Naive thymus-derived CD8-positive, alpha-beta T cell (primary cell): Measurements from ENCODE around the gene BAAT. TPM values are rescaled to one million over a fixed set of nuclear protein-coding genes. Genes with fewer than 3 reads are reported as not detected.

ENCODE experiments used
- ATAC-seq, 2 donors: fragments of 150-1000 bp; cut with Tn5 transposase in 1 of 2; sonication (Bioruptor Pico), chemical (Tn5 transposase) in 1 of 2; 1 replicate in 1 of 2; 2 replicates in 1 of 2; pipeline ENCODE4 v1.10.0; 2021; ENCODE audit warnings: mild to moderate bottlenecking in 2 of 2, moderate library complexity in 2 of 2
- POLR2A ChIA-PET: fragments of 350-600 bp; sonication (Branson Sonifier 250); formaldehyde crosslinking; loops from one replicate; lab custom pipeline; 2021; ENCODE audit warnings: antibody characterized with exemption; lab: Charles Lee
- DNase-seq, 10 donors: peaks; one replicate each; pipeline versions ENCODE4 v3.0.0 to v3.0.0-alpha.2; 2020 to 2022
- H3K27ac Mint-ChIP-seq, 10 donors: one replicate each; pipeline ENCODE4 v1.8.0; 2020 to 2022; ENCODE audit warnings: mild to moderate bottlenecking in 10 of 10, mixed read lengths in 10 of 10, moderate library complexity in 4 of 10, inconsistent platforms in 1 of 10
- H3K27me3 Mint-ChIP-seq, 5 donors: one replicate each; pipeline ENCODE4 v1.8.0; 2021 to 2022; ENCODE audit warnings: mixed read lengths in 5 of 5
- H3K36me3 Mint-ChIP-seq, 3 donors: one replicate each; pipeline ENCODE4 v1.8.0; 2020 to 2022; ENCODE audit warnings: mixed read lengths in 3 of 3, mild to moderate bottlenecking in 2 of 3, inconsistent platforms in 1 of 3
- H3K4me1 Mint-ChIP-seq, 4 donors: one replicate each; pipeline ENCODE4 v1.8.0; 2021 to 2022; ENCODE audit warnings: mixed read lengths in 4 of 4
- H3K4me3 Mint-ChIP-seq, 10 donors: one replicate each; pipeline ENCODE4 v1.8.0; 2020 to 2022; ENCODE audit warnings: mild to moderate bottlenecking in 10 of 10, mixed read lengths in 10 of 10, moderate library complexity in 6 of 10, inconsistent platforms in 1 of 10
- H3K9me3 Mint-ChIP-seq, 9 donors: one replicate each; pipeline ENCODE4 v1.8.0; 2020 to 2022; ENCODE audit warnings: mixed read lengths in 9 of 9, mild to moderate bottlenecking in 3 of 9, inconsistent platforms in 1 of 9, moderate library complexity in 1 of 9
- polyA plus RNA-seq, 3 donors: library from polyadenylated mRNA; unstranded; fragments of 300-500 nt; fragmentation: Illumina TruSeq; gene quantifications; one replicate each; pipeline ENCODE4 v1.2.3, GENCODE V29; 2021
- total RNA-seq, 8 experiments: library from RNA in 2 of 8; stranded (reverse) in 2 of 8; gene quantifications; one replicate each; pipeline ENCODE4 v1.2.3 and lab custom pipeline; 2021 to 2026

The BAAT gene
- total and polyA plus RNA-seq, 5 experiments from 2014 or later, result not detected

GRCh38 chr9:101417389-101417788 is 32.6 kb upstream of the BAAT start:
- H3K4me1 Mint-ChIP-seq, result peaks cover 0 to 6% (median 0%) of the 10 kb centered on the region in 4 donors
- POLR2A ChIA-PET, result no interaction called here
- H3K4me3 Mint-ChIP-seq, result no peak overlapping the region
- DNase-seq (no peak), ATAC-seq (no peak)
- H3K9me3 Mint-ChIP-seq, result peaks cover 28 to 92% (median 67%) of the 10 kb centered on the region in 9 donors
- H3K27me3 Mint-ChIP-seq, result no peaks in the 10 kb centered on the region
- peaks cover 22 to 71% (median 68%) of the 10 kb centered on the region in 3 donors for H3K36me3 Mint-ChIP-seq
- H3K27ac Mint-ChIP-seq, result no peak overlapping the region

DNA sequence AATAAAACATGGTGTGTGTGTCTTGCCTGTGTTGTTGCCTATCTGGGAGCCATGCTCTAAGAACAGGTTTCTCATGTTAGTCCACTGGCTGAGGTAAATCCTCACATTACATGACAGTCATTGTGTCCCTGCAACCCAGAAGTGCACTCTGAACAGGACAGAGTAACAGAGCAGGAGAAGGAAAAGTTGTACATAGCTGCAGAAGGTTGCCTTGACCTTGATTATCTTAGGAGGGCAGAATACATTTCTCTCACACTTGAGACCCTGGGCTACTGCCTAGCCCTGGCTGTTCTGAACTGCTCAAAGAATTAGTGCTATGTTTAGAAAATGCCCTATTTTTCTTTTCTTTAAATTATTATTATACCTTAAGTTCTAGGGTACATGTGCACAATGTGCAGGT is 30.8 kb upstream of the BAAT start:
- DNase-seq (no peak), ATAC-seq (no peak)
- Mint-ChIP-seq H3K27me3 (no peaks in the 10 kb centered on the region), H3K4me1 (peaks cover 0 to 6% (median 0%) of the 10 kb centered on the region in 4 donors), H3K9me3 (peaks cover 29 to 92% (median 57%) of the 10 kb centered on the region in 9 donors), H3K4me3 (no peak overlapping the region), H3K27ac (no peak overlapping the region), H3K36me3 (peaks cover 22 to 70% (median 68%) of the 10 kb centered on the region in 3 donors)
- POLR2A ChIA-PET, result no interaction called here

GRCh38 chr9:101414839-101415238 is 30.0 kb upstream of the BAAT start:
- Mint-ChIP-seq H3K4me3 (no peak overlapping the region), H3K9me3 (peaks cover 27 to 92% (median 54%) of the 10 kb centered on the region in 9 donors), H3K4me1 (peaks cover 0 to 6% (median 0%) of the 10 kb centered on the region in 4 donors), H3K36me3 (peaks cover 23 to 74% (median 66%) of the 10 kb centered on the region in 3 donors), H3K27me3 (no peaks in the 10 kb centered on the region), H3K27ac (no peak overlapping the region)
- ATAC-seq (no peak), DNase-seq (no peak)
- POLR2A ChIA-PET, result no interaction called here

DNA sequence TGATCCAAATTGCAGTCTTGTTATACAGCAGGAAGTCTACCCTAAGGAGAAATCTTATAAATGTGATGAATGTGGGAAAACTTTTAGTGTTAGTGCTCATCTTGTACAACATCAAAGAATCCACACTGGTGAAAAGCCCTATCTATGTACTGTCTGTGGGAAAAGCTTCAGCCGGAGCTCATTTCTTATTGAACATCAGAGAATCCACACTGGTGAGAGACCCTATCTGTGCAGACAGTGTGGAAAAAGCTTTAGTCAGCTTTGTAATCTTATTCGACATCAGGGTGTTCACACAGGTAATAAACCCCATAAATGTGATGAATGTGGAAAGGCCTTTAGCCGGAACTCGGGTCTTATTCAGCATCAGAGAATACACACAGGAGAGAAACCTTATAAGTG is 24.3 kb upstream of the BAAT start:
- H3K36me3 Mint-ChIP-seq, result peaks cover 66 to 84% (median 75%) of the 10 kb centered on the region in 3 donors
- no peaks in the 10 kb centered on the region for H3K27me3 Mint-ChIP-seq
- no peak overlapping the region for H3K27ac Mint-ChIP-seq
- POLR2A ChIA-PET, result interaction anchor here (2.2 kb wide), 1 partner anchor 10 kb away, joined by 10 read pairs; the partner anchor contains the start of genes MRPL50 and ZNF189
- no peak for DNase-seq
- H3K9me3 Mint-ChIP-seq, result peaks cover 33 to 99% (median 65%) of the 10 kb centered on the region in 9 donors
- H3K4me1 Mint-ChIP-seq, result peaks cover 0 to 5% (median 0%) of the 10 kb centered on the region in 4 donors
- H3K4me3 Mint-ChIP-seq, result no peak overlapping the region
- no peak for ATAC-seq

DNA sequence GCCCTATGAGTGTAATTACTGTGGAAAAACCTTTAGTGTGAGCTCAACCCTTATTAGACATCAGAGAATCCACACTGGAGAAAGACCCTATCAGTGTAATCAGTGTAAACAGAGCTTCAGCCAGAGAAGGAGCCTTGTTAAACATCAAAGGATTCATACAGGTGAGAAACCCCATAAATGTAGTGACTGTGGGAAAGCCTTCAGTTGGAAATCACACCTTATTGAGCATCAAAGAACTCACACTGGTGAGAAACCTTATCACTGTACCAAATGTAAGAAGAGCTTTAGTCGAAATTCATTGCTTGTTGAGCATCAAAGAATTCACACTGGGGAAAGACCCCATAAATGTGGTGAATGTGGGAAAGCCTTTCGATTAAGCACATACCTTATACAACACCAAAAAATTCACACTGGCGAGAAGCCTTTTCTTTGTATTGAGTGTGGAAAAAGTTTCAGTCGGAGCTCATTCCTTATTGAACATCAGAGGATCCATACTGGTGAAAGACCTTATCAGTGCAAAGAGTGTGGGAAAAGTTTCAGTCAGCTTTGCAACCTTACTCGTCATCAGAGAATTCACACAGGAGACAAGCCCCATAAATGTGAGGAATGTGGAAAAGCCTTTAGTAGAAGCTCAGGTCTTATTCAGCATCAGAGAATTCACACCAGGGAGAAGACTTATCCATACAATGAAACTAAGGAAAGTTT is 23.7 kb upstream of the BAAT start:
- Mint-ChIP-seq H3K4me1 (peaks cover 0 to 6% (median 4%) of the 10 kb centered on the region in 4 donors), H3K9me3 (peaks cover 34 to 99% (median 67%) of the 10 kb centered on the region in 9 donors), H3K27me3 (no peaks in the 10 kb centered on the region), H3K27ac (peak overlapping the region in 1 of 10 donors; percentile 46), H3K4me3 (no peak overlapping the region), H3K36me3 (peaks cover 70 to 87% (median 75%) of the 10 kb centered on the region in 3 donors)
- DNase-seq (peak in 1 of 10 donors; percentile 2), ATAC-seq (no peak)
- POLR2A ChIA-PET, result interaction anchor here (2.2 kb wide), 1 partner anchor 10 kb away, joined by 10 read pairs; the partner anchor contains the start of genes MRPL50 and ZNF189

DNA sequence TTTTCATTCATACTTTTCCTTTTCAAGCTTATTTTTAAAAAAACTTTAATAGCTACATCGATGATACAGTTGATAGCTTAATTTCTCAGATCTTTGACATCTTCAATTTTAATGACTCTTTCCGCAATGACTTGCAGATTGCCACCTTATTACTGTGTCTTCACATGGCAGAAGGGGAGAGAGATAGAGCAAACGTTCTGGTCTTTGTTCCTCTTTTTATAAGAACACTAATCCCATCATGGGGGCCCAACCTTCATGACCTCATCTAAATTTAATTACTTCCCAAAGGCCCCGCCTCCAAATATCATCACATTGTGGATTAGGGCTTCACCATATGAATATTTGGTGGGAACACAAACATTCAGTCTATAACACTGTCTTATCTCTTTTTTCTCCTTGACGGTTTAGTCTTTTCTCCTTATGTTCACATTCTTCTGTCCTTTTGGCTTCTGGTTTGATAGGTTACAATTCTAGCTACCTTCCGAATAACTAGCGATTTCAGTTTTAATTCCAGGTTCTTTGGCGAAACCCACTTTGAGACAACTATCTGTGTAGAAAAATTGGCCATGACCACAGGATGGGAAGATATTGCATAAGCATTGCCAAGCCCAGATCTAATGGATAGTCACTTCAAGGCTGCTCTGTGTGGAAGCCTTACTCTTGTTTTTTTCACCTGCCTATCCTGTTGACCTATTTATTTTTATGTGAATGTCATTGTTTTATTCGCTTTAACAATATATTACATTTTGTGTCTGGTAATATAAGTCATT is 18.9 kb upstream of the BAAT start:
- H3K4me1 Mint-ChIP-seq, result peaks cover 28 to 49% (median 41%) of the 10 kb centered on the region in 4 donors
- POLR2A ChIA-PET, result no interaction called here
- no peak overlapping the region for H3K27ac Mint-ChIP-seq
- H3K4me3 Mint-ChIP-seq, result peak overlapping the region in 2 of 10 donors; percentile 27 to 37
- H3K27me3 Mint-ChIP-seq, result no peaks in the 10 kb centered on the region
- peaks cover 80 to 86% (median 86%) of the 10 kb centered on the region in 3 donors for H3K36me3 Mint-ChIP-seq
- peaks cover 25 to 55% (median 46%) of the 10 kb centered on the region in 9 donors for H3K9me3 Mint-ChIP-seq
- ATAC-seq (no peak), DNase-seq (no peak)

- no peaks in the 10 kb centered on the region for H3K27me3 Mint-ChIP-seq
- peaks cover 8 to 25% (median 15%) of the 10 kb centered on the region in 9 donors for H3K9me3 Mint-ChIP-seq
- peaks cover 35 to 84% (median 71%) of the 10 kb centered on the region in 4 donors for H3K4me1 Mint-ChIP-seq
- no peak for ATAC-seq
- peaks cover 52 to 66% (median 54%) of the 10 kb centered on the region in 3 donors for H3K36me3 Mint-ChIP-seq
- peak overlapping the region; percentile 98 to 100 (median 99) for H3K4me3 Mint-ChIP-seq
- peak overlapping the region; percentile 42 to 100 (median 82) for H3K27ac Mint-ChIP-seq
- POLR2A ChIA-PET, result interaction anchor here (2.1 kb wide), 1 partner anchor 134 kb away, joined by 18 read pairs; the partner anchor contains the start of gene RNF20
- no peak for DNase-seq
Measured at GRCh38 chr9:101400120-101400519, 15.3 kb upstream of the BAAT start.

- Mint-ChIP-seq H3K4me3 (peak overlapping the region; percentile 98 to 100 (median 99)), H3K36me3 (peaks cover 50 to 66% (median 53%) of the 10 kb centered on the region in 3 donors), H3K9me3 (peaks cover 3 to 19% (median 10%) of the 10 kb centered on the region in 9 donors), H3K27ac (peak overlapping the region; percentile 3 to 100 (median 100)), H3K27me3 (no peaks in the 10 kb centered on the region), H3K4me1 (peaks cover 38 to 90% (median 76%) of the 10 kb centered on the region in 4 donors)
- POLR2A ChIA-PET, result interaction anchor here (0.7 to 2.1 kb wide), 2 partner anchors 134 to 175 kb away, joined by 4 to 18 read pairs; partner anchors contain the start of gene RNF20
- ATAC-seq (no peak), DNase-seq (no peak)
Measured at GRCh38 chr9:101399643-101399970, 14.8 kb upstream of the BAAT start.

DNA sequence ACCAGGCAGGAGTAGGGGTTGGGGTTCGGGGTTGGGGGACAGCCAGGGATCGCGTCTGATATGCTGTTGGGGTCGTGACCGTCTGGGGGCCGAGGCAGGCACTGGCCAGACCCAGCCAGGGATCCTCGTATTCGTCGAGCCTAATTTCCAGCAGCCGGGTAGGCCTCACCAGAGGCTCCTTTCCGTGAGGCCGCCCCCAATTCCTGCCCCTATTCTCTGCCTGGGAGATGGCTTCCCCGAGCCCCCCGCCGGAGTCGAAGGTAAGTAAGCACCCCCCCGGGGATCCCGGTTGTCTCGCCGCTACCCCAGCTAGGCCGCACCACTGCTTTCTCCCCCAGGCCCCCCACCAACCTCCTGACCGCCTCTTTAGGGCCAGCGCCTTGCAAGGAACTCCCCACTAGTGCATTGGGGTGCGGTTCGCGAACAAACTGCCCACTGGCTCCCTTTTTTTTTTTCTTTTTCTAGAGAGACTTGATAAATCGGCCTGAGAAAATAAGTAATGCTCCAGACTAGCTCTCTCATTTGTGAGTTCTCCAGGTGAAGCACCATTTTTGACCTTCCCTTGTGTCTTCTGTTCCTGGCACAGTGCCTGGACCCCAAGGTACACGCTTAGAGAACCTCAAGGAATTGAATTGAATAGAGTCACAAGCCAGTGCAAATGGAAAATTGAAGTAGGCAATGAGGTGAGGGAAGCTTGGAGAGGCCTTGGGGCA is 14.3 kb upstream of the BAAT start:
- Mint-ChIP-seq H3K9me3 (peaks cover 2 to 15% (median 6%) of the 10 kb centered on the region in 9 donors), H3K36me3 (peaks cover 48 to 66% (median 52%) of the 10 kb centered on the region in 3 donors), H3K27me3 (no peaks in the 10 kb centered on the region), H3K27ac (peak overlapping the region; percentile 99 to 100 (median 100)), H3K4me3 (peak overlapping the region; percentile 98 to 100 (median 99)), H3K4me1 (peaks cover 42 to 95% (median 82%) of the 10 kb centered on the region in 4 donors)
- ATAC-seq, result peak in 1 of 2 donors; percentile 8
- peak in 2 of 10 donors; percentile 7 to 25 for DNase-seq
- POLR2A ChIA-PET, result interaction anchor here (0.7 to 2.1 kb wide), 5 partner anchors 10 to 176 kb away, joined by 3 to 18 read pairs (median 4); partner anchors contain the start of gene RNF20

DNA sequence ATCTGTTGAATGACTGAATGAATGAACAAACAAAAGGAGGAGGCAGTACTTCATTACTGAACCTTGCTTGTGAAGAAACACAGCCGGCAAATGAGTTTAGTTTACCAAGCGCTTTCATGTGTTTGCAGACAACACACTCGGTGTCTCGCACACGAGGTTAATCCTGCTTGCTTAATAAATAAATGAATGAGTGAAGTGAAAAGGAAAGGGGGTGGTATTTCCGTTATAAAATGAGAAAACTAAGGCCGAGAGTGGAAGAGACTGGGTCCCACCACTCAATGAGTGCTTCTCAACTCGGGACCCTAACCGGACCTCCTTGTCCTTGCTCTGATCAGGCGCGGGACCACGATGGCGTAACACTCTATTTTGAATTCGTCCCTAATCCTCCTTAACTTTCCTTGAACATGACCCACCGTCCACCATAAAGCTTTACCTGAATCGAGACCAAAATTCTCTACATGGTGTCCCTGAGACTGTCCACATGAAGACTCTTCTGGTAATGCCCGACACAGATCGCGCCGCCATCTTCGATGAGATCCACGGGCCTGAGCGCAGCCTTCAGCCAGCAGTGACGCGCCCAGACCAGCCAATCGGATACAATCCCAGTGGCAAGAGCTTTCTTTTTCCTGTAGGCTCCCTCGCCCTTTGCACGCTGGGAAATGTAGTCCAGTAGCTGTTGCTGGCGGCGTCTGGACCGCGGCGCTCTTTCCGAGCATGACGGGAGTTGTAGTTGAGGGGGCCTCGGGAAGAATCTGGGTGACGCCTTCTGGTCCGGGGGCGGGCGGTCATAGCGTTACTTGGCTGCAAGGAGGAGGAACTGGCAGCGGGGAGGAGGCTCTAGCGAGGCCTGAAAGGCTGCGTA is 13.5 kb upstream of the BAAT start, which contains the start of the genes MRPL50 and ZNF189:
MRPL50 (minus strand) TSS at position 551 of the 862 bp plus-strand sequence; CDS start at position 525, 26 bp downstream.
ZNF189 (plus strand) TSS at position 784 of the 862 bp plus-strand sequence. CDS start 306 bp downstream, outside the sequence.
- peak; percentile 85 to 98 (median 97) for DNase-seq
- Mint-ChIP-seq H3K4me3 (peak within 1 kb of the TSS; percentile 98 to 100 (median 99)), H3K27me3 (no peaks in the 10 kb centered on the region), H3K27ac (peak within 1 kb of the TSS; percentile 99 to 100 (median 100)), H3K9me3 (peaks cover 0 to 7% (median 2%) of the 10 kb centered on the region in 9 donors), H3K36me3 (peaks cover 41 to 64% (median 52%) of the 10 kb centered on the region in 3 donors), H3K4me1 (peaks cover 38 to 93% (median 84%) of the 10 kb centered on the region in 4 donors)
- peak; percentile 93 for ATAC-seq
- POLR2A ChIA-PET, result interaction anchor here (0.7 to 2.1 kb wide), 4 partner anchors 11 to 136 kb away, joined by 3 to 18 read pairs (median 6); partner anchors contain the start of gene RNF20

DNA sequence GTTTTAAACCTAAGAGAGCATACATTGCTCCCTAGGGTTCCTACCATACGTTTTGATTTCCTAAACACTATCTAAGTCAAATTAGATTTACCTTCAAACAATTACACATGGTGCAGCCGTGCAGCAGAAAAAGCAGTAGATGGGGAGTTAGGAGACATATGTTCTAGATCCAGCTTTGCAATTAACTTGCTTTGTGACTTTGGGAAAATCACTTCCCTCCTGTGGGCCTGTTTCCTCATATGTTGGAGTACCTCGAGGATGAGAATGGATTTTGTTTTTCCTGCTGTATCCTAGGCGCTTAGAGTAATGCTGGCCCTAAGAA is 12.9 kb upstream of the BAAT start:
- H3K9me3 Mint-ChIP-seq, result peaks cover 0 to 7% (median 3%) of the 10 kb centered on the region in 9 donors
- peak overlapping the region; percentile 99 to 100 (median 100) for H3K27ac Mint-ChIP-seq
- H3K27me3 Mint-ChIP-seq, result no peaks in the 10 kb centered on the region
- peaks cover 38 to 92% (median 84%) of the 10 kb centered on the region in 4 donors for H3K4me1 Mint-ChIP-seq
- peak overlapping the region; percentile 98 to 100 (median 99) for H3K4me3 Mint-ChIP-seq
- ATAC-seq (no peak), DNase-seq (peak in 1 of 10 donors; percentile 3)
- peaks cover 40 to 63% (median 52%) of the 10 kb centered on the region in 3 donors for H3K36me3 Mint-ChIP-seq
- POLR2A ChIA-PET, result interaction anchor here (1.0 to 2.1 kb wide), 2 partner anchors 132 to 136 kb away, joined by 3 to 18 read pairs; partner anchors contain the start of gene RNF20
